Esophagus muscularis mucosa (tissue), 4 donors: ENCODE data around the gene KCND3. TPM values are rescaled to one million over a fixed set of nuclear protein-coding genes. Genes with fewer than 3 reads are reported as not detected.
A peak's percentile ranks its signal among the peaks of the same experiment; 100 is the strongest.

ENCODE experiments used
- DNase-seq: peaks from one replicate; pipeline ENCODE4 v3.0.0-alpha.2; 2017; ENCODE audit errors: extremely low spot score
- H3K27ac ChIP-seq, 4 donors: fragments of 200-600 bp; sonication (generic); replicated peaks in 1 of 4; 1 replicate in 3 of 4; 2 replicates in 1 of 4; pipeline ENCODE4 v1.5.1; 2016 to 2019; ENCODE audit warnings: mild to moderate bottlenecking in 1 of 4
- H3K27me3 ChIP-seq, 4 donors: fragments of 200-600 bp; sonication (generic); one replicate each; pipeline versions ENCODE4 v1.5.1 to v1.6.0; 2016 to 2019
- H3K36me3 ChIP-seq, 4 donors: fragments of 200-600 bp; sonication (generic); one replicate each; pipeline ENCODE4 v1.5.1; 2016 to 2019
- H3K4me1 ChIP-seq, 4 donors: fragments of 200-600 bp; sonication (generic); one replicate each; pipeline ENCODE4 v1.5.1; 2016 to 2019
- H3K4me3 ChIP-seq, 4 donors: fragments of 200-600 bp; sonication (generic); 1 replicate in 2 of 4; 2 replicates in 2 of 4; pipeline ENCODE4 v1.5.1; 2016 to 2019; ENCODE audit warnings: mild to moderate bottlenecking in 4 of 4, moderate library complexity in 1 of 4
- H3K9me3 ChIP-seq, 4 donors: fragments of 200-600 bp; sonication (generic); 1 replicate in 3 of 4; 2 replicates in 1 of 4; pipeline ENCODE4 v1.5.1; 2016 to 2019
- EP300 ChIP-seq: sonication (generic); formaldehyde crosslinking; IDR thresholded peaks from one replicate; pipeline ENCODE4 v1.6.1; 2017; ENCODE audit warnings: antibody characterized with exemption
- POLR2A ChIP-seq: fragments of 450-650 bp; IDR thresholded peaks from one replicate; pipeline ENCODE4 v1.6.1; 2017; ENCODE audit warnings: antibody characterized with exemption, moderate library complexity, mild to moderate bottlenecking, low read depth
- POLR2AphosphoS5 ChIP-seq, 2 donors: sonication (generic); formaldehyde crosslinking; IDR thresholded peaks; one replicate each; pipeline ENCODE4 v1.6.1; 2017; ENCODE audit warnings: antibody characterized with exemption in 2 of 2
- WGBS: methylation state at CpG from one replicate; pipeline ENCODE4 v1.1.5; 2018; 5-methylcytosine and 5-hydroxymethylcytosine counted together
- intact Hi-C: fragments of 100-400 bp; cut with DNase I; formaldehyde crosslinking; loops from one replicate; pipeline ENCODE4 v1.15.1; 2023
- total RNA-seq, 4 donors: library from RNA; depleted of rRNA; stranded (reverse); fragments of >200 nt; gene quantifications; one replicate each; pipeline versions ENCODE4 v1.1.0 to v1.2.1, GENCODE V29; 2016
- TF ChIP-seq, protein P1 (sequence below), 3 experiments: fragments of 200-600 bp in 2 of 3; fragments of 450-650 bp in 1 of 3; sonication (generic) in 2 of 3; IDR thresholded peaks; one replicate each; pipeline ENCODE4 v1.5.1; 2017 to 2019; ENCODE audit warnings: antibody characterized with exemption in 3 of 3, mild to moderate bottlenecking in 2 of 3, moderate library complexity in 1 of 3

Gene KCND3
- total RNA-seq, 4 donors from 2014 or later: 25.7 to 57.6 (median 47.5) TPM

- Histone ChIP-seq H3K27ac (no peak overlapping the region), H3K27me3 (no peaks in the 10 kb centered on the region), H3K4me1 (peaks cover 0 to 14% (median 3%) of the 10 kb centered on the region in 4 donors), H3K4me3 (no peak overlapping the region), H3K36me3 (peaks cover 0 to 22% (median 7%) of the 10 kb centered on the region in 4 donors), H3K9me3 (no peaks in the 10 kb centered on the region)
- peak; percentile 77 for DNase-seq
- intact Hi-C loops: loop anchor here (5.0 to 10.0 kb wide), 2 partner anchors 206 to 578 kb away; no protein-coding TSS in a partner anchor
- 80% methylated on average over 9 of the region's 9 CpGs for WGBS
- TF ChIP-seq EP300 (no peak), POLR2AphosphoS5 (IDR thresholded peaks at IDR 0.05) (no peak), POLR2A (no peak)
- TF ChIP-seq, protein P1, sequence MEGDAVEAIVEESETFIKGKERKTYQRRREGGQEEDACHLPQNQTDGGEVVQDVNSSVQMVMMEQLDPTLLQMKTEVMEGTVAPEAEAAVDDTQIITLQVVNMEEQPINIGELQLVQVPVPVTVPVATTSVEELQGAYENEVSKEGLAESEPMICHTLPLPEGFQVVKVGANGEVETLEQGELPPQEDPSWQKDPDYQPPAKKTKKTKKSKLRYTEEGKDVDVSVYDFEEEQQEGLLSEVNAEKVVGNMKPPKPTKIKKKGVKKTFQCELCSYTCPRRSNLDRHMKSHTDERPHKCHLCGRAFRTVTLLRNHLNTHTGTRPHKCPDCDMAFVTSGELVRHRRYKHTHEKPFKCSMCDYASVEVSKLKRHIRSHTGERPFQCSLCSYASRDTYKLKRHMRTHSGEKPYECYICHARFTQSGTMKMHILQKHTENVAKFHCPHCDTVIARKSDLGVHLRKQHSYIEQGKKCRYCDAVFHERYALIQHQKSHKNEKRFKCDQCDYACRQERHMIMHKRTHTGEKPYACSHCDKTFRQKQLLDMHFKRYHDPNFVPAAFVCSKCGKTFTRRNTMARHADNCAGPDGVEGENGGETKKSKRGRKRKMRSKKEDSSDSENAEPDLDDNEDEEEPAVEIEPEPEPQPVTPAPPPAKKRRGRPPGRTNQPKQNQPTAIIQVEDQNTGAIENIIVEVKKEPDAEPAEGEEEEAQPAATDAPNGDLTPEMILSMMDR (IDR thresholded peaks at IDR 0.05): no peak
Measured at GRCh38 chr1:111786669-111787207, 202.7 kb downstream of the KCND3 start.

DNA sequence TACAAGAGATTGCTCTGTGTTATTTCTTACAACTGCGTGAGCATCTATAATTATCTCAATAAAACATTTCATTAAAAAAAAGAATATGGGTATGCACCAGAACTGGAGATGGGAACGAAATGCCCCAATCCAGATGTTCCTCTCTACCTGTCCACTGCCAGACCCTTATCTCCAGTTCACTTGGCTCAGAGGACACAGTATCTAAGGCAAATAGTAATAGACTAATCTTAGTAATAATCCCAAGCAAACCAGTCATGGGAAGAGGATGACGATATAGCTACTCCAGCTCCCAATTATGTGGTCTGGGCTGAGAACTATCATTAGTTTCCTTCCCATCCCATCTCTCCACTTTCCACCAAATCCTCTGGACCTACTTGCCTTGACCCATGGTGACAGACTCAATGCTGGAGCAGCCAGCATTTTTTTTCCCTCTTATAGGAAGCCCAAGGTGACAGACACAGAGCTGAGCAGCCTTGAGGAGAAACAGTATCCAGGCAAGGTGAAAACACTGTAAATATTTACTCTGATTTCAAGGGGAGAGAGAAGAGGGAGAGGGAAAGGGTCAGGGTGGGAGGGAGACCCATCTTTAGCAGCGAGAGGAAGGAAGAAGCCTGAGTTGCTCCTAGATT is 205.1 kb downstream of the KCND3 start:
- peak; percentile 85 for DNase-seq
- Histone ChIP-seq H3K27ac (no peak overlapping the region), H3K4me1 (peaks cover 0 to 6% (median 3%) of the 10 kb centered on the region in 4 donors), H3K4me3 (no peak overlapping the region), H3K27me3 (no peaks in the 10 kb centered on the region), H3K9me3 (no peaks in the 10 kb centered on the region), H3K36me3 (peaks cover 7 to 31% (median 19%) of the 10 kb centered on the region in 4 donors)
- intact Hi-C loops: loop anchor here (10.0 kb wide), 1 partner anchor 580 kb away; no protein-coding TSS in a partner anchor
- TF ChIP-seq, protein P1 (IDR thresholded peaks at IDR 0.05): no peak
- TF ChIP-seq EP300: no peak
- TF ChIP-seq POLR2A: no peak
- TF ChIP-seq POLR2AphosphoS5 (IDR thresholded peaks at IDR 0.05): no peak
- 80% methylated on average over 4 of the region's 4 CpGs for WGBS

DNA sequence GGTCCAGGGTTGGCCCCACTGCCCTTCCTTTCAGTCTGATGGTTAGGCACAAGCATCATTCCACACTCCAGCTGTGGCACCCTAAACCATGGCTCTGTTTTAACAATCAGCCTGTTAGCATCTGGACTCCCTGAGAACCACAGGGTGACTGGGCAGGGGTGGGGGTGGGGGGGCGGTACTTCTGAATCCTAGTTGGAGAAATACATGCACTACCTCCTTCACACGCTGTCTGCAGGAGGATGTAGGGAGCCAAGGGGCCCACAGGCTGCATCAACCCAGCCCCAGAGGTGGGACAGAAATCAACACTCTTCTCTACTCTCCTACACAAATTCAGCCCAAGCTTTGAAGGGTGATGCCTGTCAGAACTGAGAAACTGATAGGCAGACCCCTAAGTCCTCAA is 209.9 kb downstream of the KCND3 start:
- peak; percentile 66 for DNase-seq
- Histone ChIP-seq H3K4me1 (peaks cover 0 to 11% (median 1%) of the 10 kb centered on the region in 4 donors), H3K36me3 (peaks cover 7 to 29% (median 18%) of the 10 kb centered on the region in 4 donors), H3K27me3 (no peaks in the 10 kb centered on the region), H3K27ac (no peak overlapping the region), H3K9me3 (no peaks in the 10 kb centered on the region), H3K4me3 (no peak overlapping the region)
- TF ChIP-seq POLR2AphosphoS5 (IDR thresholded peaks at IDR 0.05): no peak
- no peak for TF ChIP-seq POLR2A
- TF ChIP-seq EP300: no peak
- TF ChIP-seq, protein P1 (IDR thresholded peaks at IDR 0.05): no peak
- 83% methylated on average over 2 of the region's 2 CpGs for WGBS
- intact Hi-C loops: no loop called here

DNA sequence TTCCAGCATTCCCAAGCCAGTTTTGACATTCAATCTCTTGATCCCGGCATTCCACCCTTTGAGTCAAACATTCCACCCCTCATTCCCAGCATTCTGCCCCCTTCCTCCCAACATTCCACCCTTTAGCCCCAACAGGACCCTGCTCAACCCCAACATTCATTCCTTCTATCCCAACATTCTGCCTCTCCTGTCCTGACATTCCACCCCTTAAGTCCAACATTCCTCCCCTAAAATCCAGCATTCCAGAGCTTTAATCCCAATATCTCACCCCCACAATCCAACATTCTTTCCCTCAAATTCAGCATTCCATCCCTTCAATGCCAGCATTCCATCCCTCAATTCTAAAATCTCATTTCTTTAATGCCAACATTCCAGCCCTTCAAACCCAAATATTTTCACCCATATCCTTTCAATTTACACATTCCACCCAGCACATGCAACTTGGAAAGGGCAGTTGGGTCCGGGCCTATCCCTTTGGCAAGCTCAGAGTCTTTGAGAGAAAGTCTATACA is 210.9 kb downstream of the KCND3 start:
- intact Hi-C loops: no loop called here
- TF ChIP-seq EP300: no peak
- TF ChIP-seq POLR2AphosphoS5 (IDR thresholded peaks at IDR 0.05): no peak
- no peak for TF ChIP-seq POLR2A
- TF ChIP-seq, protein P1 (IDR thresholded peaks at IDR 0.05): no peak

More for the DNA sequence above, 210.9 kb downstream of the KCND3 start:
- H3K9me3 ChIP-seq: no peaks in the 10 kb centered on the region
- no peak overlapping the region for H3K4me3 ChIP-seq
- H3K27ac ChIP-seq: no peak overlapping the region
- 84% methylated on average over 2 of the region's 2 CpGs for WGBS
- DNase-seq: no peak
- peaks cover 7 to 31% (median 21%) of the 10 kb centered on the region in 4 donors for H3K36me3 ChIP-seq
- no peaks in the 10 kb centered on the region for H3K27me3 ChIP-seq
- peaks cover 0 to 11% (median 1%) of the 10 kb centered on the region in 4 donors for H3K4me1 ChIP-seq
